ENCODE data around the gene LIN7A. TPM values are rescaled to one million over a fixed set of nuclear protein-coding genes. Genes with fewer than 3 reads are reported as not detected.

Gene LIN7A
- total and polyA plus RNA-seq, 2 of the 8 experiments (the other 6 are each of a cell fraction or from before 2014, with no cell fraction given): 5.8 to 22.0 TPM

GRCh38 chr12:80858356-80858755 lies 79.4 kb downstream of the LIN7A start:
- Histone ChIP-seq H3K23ac (ENCODE audit: insufficient read length) (no peak overlapping the region), H3K9ac (replicated peaks in 1 of 4; ENCODE audit: extremely low read depth in 1 of 4, low read depth in 3 of 4, low read length in 3 of 4) (no peak overlapping the region), H3K4me3 (ENCODE audit: extremely low read depth in 1 of 4, insufficient read depth in 2 of 4, low read depth in 3 of 4, low read length in 4 of 4) (no peak overlapping the region), H2BK12ac (ENCODE audit: low read depth, low read length) (no peak overlapping the region), H3K14ac (ENCODE audit: insufficient read length) (no peak overlapping the region), H3K4me1 (replicated peaks in 1 of 4; ENCODE audit: control insufficient read depth in 3 of 4, insufficient read depth in 4 of 4, low read length in 3 of 4) (no peaks in the 10 kb centered on the region), H3K27me3 (replicated peaks in 1 of 4; ENCODE audit: control insufficient read depth in 3 of 4, extremely low read depth in 1 of 4, insufficient read depth in 3 of 4, low read length in 3 of 4) (no peaks in the 10 kb centered on the region), H3K36me3 (ENCODE audit: control insufficient read depth in 2 of 4, insufficient read depth in 4 of 4, low read length in 3 of 4) (no peaks in the 10 kb centered on the region), H2BK120ac (replicated peaks; ENCODE audit: low read depth, low read length) (no peak overlapping the region), H3K9me3 (ENCODE audit: insufficient read depth in 2 of 2, low read depth in 1 of 2, low read length in 1 of 2) (no peaks in the 10 kb centered on the region), H3K79me1 (ENCODE audit: low read depth, low read length) (no peaks in the 10 kb centered on the region), H2BK5ac (ENCODE audit: low read depth, low read length) (no peak overlapping the region), H4K5ac (ENCODE audit: insufficient read length, low read depth, low read length) (no peak overlapping the region), H3K56ac (replicated peaks; ENCODE audit: insufficient read length, low read depth, low read length) (no peak overlapping the region), H4K8ac (ENCODE audit: extremely low read depth, insufficient read depth, low read length) (no peak overlapping the region), H2BK15ac (ENCODE audit: low read length) (no peak overlapping the region), H3K79me2 (ENCODE audit: control insufficient read depth in 1 of 2, insufficient read depth in 2 of 2, low read length in 2 of 2) (no peaks in the 10 kb centered on the region), H2AFZ (ENCODE audit: low read length) (no peak overlapping the region), H3K4ac (replicated peaks; ENCODE audit: insufficient read length, low read depth, low read length) (no peak overlapping the region), H4K91ac (replicated peaks; ENCODE audit: insufficient read length, low read length) (no peak overlapping the region), H2BK20ac (ENCODE audit: low read length) (no peak overlapping the region), H2AK5ac (ENCODE audit: low read depth, low read length) (no peak overlapping the region), H3K27ac (ENCODE audit: low read depth, low read length) (no peak overlapping the region), H3K23me2 (ENCODE audit: low read depth, low read length) (no peaks in the 10 kb centered on the region), H3K18ac (ENCODE audit: extremely low read depth, low read length) (no peak overlapping the region), H4K20me1 (replicated peaks in 1 of 2; ENCODE audit: control insufficient read depth in 1 of 2, insufficient read depth in 2 of 2, low read length in 2 of 2) (no peaks in the 10 kb centered on the region), H3K4me2 (ENCODE audit: insufficient read depth in 1 of 2, low read depth in 2 of 2, low read length in 2 of 2) (no peak overlapping the region)
- DNase-seq (ENCODE audit: low read depth in 1 of 2, low spot score in 2 of 2) (no peak), FAIRE-seq (no peak)
- TF ChIP-seq CREB1 (IDR thresholded peaks at IDR 0.05): no peak
- no peak for TF ChIP-seq SRF (IDR thresholded peaks at IDR 0.05; ENCODE audit: low read depth, low read length)
- no peak for TF ChIP-seq CTCF (IDR thresholded peaks at IDR 0.05; ENCODE audit: control extremely low read depth in 1 of 3, insufficient read depth in 1 of 3, low read depth in 1 of 3, low read length in 3 of 3)
- TF ChIP-seq SP1 (IDR thresholded peaks at IDR 0.05; ENCODE audit: low read depth, low read length): no peak
- ChIA-PET POLR2A (ENCODE audit: partially characterized antibody) (no interaction called here), CTCF (ENCODE audit: partially characterized antibody) (interaction anchor here (1.6 kb wide), 1 partner anchor 20 kb away, joined by 4 read pairs; no protein-coding TSS in a partner anchor)
